ENCODE results near the gene WDR70. TPM values are rescaled to one million over a fixed set of nuclear protein-coding genes. Genes with fewer than 3 reads are reported as not detected.
"Not testable (repeated sequence)": the region's sequence is repeated elsewhere in the genome, so short reads cannot be mapped to it uniquely, and the experiment has no call there.

Gene WDR70
- total RNA-seq, 2 donors from 2014 or later = 39.0 to 44.0 TPM

GRCh38 chr5:37668524-37669047, 289.5 kb downstream of the WDR70 start:
- Mint-ChIP-seq H3K4me1 (ENCODE audit: low read depth) (peaks cover 18% of the 10 kb centered on the region), H3K27me3 (ENCODE audit: low read depth) (no peaks in the 10 kb centered on the region), H3K36me3 (ENCODE audit: insufficient read depth in 2 of 2) (peaks cover 1 to 3% of the 10 kb centered on the region in 2 donors), H3K27ac (no peak overlapping the region), H3K4me3 (no peak overlapping the region), H3K9me3 (peaks cover 0 to 2% of the 10 kb centered on the region in 2 donors)
- DNase-seq = no peak
- ATAC-seq (replicated peaks in 1 of 2) = peak in 1 of 2 donors; percentile 30

DNA sequence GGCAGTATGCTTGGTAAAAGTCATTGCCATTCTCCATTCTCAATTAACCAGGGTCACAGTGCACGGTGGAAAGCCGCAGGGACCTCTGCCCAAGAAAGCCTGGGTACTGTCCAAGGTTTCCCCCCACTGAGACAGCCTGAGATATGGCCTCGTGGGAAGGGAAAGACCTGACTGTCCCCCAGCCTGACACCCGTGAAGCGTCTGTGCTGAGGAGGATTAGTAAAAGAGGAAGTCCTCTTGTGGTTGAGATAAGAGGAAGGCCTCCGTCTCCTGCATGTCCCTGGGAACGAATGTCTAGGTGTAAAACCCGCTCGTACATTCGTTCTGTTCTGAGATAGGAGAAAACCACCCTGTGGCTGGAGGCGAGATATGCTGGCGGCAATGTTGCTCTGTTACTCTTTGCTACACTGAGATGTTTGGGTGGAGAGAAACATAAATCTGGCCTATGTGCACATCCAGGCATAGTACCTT, 293.0 kb downstream of the WDR70 start:
- DNase-seq = peak; percentile 1
- H3K36me3 Mint-ChIP-seq (ENCODE audit: insufficient read depth in 2 of 2); ATAC-seq (replicated peaks in 1 of 2); H3K27ac Mint-ChIP-seq; H3K27me3 Mint-ChIP-seq (ENCODE audit: low read depth); H3K9me3 Mint-ChIP-seq; H3K4me3 Mint-ChIP-seq: not testable (repeated sequence)
- peaks cover 18% of the 10 kb centered on the region for H3K4me1 Mint-ChIP-seq (ENCODE audit: low read depth)

GRCh38 chr5:37674361-37674760, 295.2 kb downstream of the WDR70 start:
- Mint-ChIP-seq H3K36me3 (ENCODE audit: insufficient read depth in 2 of 2) (peaks cover 6 to 14% of the 10 kb centered on the region in 2 donors), H3K4me1 (ENCODE audit: low read depth) (peaks cover 18% of the 10 kb centered on the region)
- DNase-seq; H3K9me3 Mint-ChIP-seq; H3K27ac Mint-ChIP-seq; ATAC-seq (replicated peaks in 1 of 2); H3K4me3 Mint-ChIP-seq; H3K27me3 Mint-ChIP-seq (ENCODE audit: low read depth): not testable (repeated sequence)

DNA sequence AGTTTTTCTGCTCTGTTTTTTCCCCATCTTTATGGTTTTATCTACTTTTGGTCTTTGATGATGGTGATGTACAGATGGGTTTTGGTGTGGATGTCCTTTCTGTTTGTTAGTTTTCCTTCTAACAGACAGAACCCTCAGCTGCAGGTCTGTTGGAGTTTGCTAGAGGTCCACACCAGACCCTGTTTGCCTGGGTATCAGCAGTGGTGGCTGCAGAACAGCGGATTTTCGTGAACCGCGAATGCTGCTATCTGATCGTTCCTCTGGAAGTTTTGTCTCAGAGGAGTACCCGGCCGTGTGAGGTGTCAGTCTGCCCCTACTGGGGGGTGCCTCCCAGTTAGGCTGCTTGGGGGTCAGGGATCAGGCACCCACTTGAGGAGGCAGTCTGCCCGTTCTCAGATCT, 300.2 kb downstream of the WDR70 start:
- not testable (repeated sequence) for ATAC-seq (replicated peaks in 1 of 2); H3K27ac Mint-ChIP-seq; DNase-seq; H3K27me3 Mint-ChIP-seq (ENCODE audit: low read depth); H3K4me3 Mint-ChIP-seq; H3K4me1 Mint-ChIP-seq (ENCODE audit: low read depth)
- Mint-ChIP-seq H3K36me3 (ENCODE audit: insufficient read depth in 2 of 2) (peaks cover 16 to 43% of the 10 kb centered on the region in 2 donors), H3K9me3 (peaks cover 10 to 17% of the 10 kb centered on the region in 2 donors)

GRCh38 chr5:37679903-37680302, 300.8 kb downstream of the WDR70 start:
- not testable (repeated sequence) for H3K27me3 Mint-ChIP-seq (ENCODE audit: low read depth); H3K4me1 Mint-ChIP-seq (ENCODE audit: low read depth); ATAC-seq (replicated peaks in 1 of 2); DNase-seq; H3K4me3 Mint-ChIP-seq; H3K27ac Mint-ChIP-seq
- H3K36me3 Mint-ChIP-seq (ENCODE audit: insufficient read depth in 2 of 2) = peaks cover 18 to 46% of the 10 kb centered on the region in 2 donors
- peaks cover 10 to 17% of the 10 kb centered on the region in 2 donors for H3K9me3 Mint-ChIP-seq

DNA sequence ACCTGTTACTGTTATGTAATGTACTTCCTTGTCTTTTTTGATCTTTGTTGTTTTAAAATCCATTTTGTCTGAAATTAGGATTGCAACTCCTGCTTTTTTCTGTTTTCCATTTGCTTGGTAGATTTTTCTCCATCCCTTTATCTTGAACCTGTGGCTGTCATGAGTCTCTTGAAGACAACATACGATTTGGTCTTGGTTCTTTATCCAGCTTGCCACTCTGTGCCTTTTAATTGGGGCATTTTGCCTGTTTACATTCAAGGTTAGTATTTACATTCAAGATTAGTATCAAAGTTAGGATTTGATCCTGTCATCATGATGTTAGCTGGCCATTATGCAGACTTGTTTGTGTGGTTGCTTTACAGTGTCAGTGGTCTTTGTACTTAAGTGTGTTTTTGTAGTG, 304.0 kb downstream of the WDR70 start:
- peaks cover 15 to 38% of the 10 kb centered on the region in 2 donors for H3K36me3 Mint-ChIP-seq (ENCODE audit: insufficient read depth in 2 of 2)
- DNase-seq (no peak), ATAC-seq (replicated peaks in 1 of 2) (no peak)
- no peaks in the 10 kb centered on the region for H3K27me3 Mint-ChIP-seq (ENCODE audit: low read depth)
- no peaks in the 10 kb centered on the region for H3K4me1 Mint-ChIP-seq (ENCODE audit: low read depth)
- H3K27ac Mint-ChIP-seq = no peak overlapping the region
- H3K4me3 Mint-ChIP-seq = no peak overlapping the region
- H3K9me3 Mint-ChIP-seq = peaks cover 8 to 15% of the 10 kb centered on the region in 2 donors

DNA sequence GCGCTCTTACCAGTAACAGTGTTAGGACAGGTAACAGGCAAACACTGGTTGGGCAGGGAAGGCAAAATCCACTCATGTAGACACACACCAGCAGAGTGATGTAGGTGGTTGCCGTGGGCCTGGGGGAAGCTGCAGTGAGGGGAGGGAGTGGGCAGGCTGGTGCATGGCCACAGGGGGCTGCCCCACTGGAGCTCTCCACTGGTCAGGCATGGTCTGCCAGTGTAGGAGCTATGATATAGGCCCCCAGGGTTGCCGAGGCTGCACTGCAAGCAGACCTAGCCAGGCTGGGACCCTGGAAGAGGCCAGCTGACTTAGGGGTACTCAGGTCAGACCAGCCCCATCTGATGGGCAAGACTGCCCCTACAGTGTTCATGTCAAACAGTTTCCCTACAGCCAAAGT, 306.1 kb downstream of the WDR70 start:
- no peaks in the 10 kb centered on the region for H3K27me3 Mint-ChIP-seq (ENCODE audit: low read depth)
- DNase-seq (no peak), ATAC-seq (replicated peaks in 1 of 2) (no peak)
- H3K27ac Mint-ChIP-seq = no peak overlapping the region
- H3K9me3 Mint-ChIP-seq = peaks cover 11 to 16% of the 10 kb centered on the region in 2 donors
- H3K36me3 Mint-ChIP-seq (ENCODE audit: insufficient read depth in 2 of 2) = peaks cover 15 to 34% of the 10 kb centered on the region in 2 donors
- no peaks in the 10 kb centered on the region for H3K4me1 Mint-ChIP-seq (ENCODE audit: low read depth)
- no peak overlapping the region for H3K4me3 Mint-ChIP-seq

DNA sequence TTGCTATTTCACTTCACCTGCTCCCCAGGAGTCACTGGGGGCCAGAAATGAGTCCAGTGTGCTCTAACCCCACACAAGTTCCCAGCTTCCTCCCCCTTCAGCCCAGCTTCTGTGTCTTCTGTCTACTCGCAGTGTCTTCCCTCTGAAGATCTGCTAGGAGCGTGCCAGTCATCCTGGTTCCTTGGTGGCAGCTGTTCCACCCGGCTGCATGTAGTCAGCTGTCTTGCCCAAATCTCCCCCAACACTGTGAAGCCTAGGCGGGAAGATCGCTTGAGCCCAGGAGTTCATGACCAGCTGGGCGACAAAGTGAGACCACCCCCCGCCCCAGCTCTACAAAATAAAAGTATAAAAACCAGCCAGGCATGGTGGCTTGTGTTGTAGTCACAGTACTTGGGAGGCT, 306.7 kb downstream of the WDR70 start:
- Mint-ChIP-seq H3K9me3 (peaks cover 13 to 14% of the 10 kb centered on the region in 2 donors), H3K27ac (no peak overlapping the region), H3K4me1 (ENCODE audit: low read depth) (no peaks in the 10 kb centered on the region), H3K4me3 (no peak overlapping the region), H3K36me3 (ENCODE audit: insufficient read depth in 2 of 2) (peaks cover 14 to 30% of the 10 kb centered on the region in 2 donors), H3K27me3 (ENCODE audit: low read depth) (no peaks in the 10 kb centered on the region)
- DNase-seq = no peak
- ATAC-seq (replicated peaks in 1 of 2) = no peak

DNA sequence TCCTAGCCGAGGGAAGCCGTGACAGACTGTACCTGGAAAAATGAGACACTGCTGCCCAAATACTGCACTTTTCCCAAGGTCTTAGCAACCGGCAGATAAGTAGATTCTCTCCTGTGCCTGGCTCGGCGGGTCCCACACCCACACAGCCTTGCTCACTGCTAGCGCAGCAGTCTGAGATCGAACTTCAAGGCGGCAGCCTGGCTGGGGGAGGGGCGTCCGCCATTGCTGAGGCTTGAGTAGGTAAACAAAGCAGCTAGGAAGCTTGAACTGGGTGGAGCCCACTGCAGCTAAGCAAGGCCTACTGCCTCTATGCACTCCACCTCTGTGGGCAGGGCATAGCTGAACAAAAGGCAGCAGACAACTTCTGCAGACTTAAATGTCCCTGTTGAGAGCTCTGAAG, 309.8 kb downstream of the WDR70 start:
- not testable (repeated sequence) for H3K4me3 Mint-ChIP-seq; DNase-seq; H3K27me3 Mint-ChIP-seq (ENCODE audit: low read depth); H3K4me1 Mint-ChIP-seq (ENCODE audit: low read depth); ATAC-seq (replicated peaks in 1 of 2); H3K27ac Mint-ChIP-seq
- peaks cover 12 to 16% of the 10 kb centered on the region in 2 donors for H3K9me3 Mint-ChIP-seq
- peaks cover 15 to 23% of the 10 kb centered on the region in 2 donors for H3K36me3 Mint-ChIP-seq (ENCODE audit: insufficient read depth in 2 of 2)

- H3K36me3 Mint-ChIP-seq (ENCODE audit: insufficient read depth in 2 of 2) = peaks cover 15 to 18% of the 10 kb centered on the region in 2 donors
- H3K9me3 Mint-ChIP-seq = peaks cover 14 to 22% of the 10 kb centered on the region in 2 donors
- not testable (repeated sequence) for H3K27me3 Mint-ChIP-seq (ENCODE audit: low read depth); ATAC-seq (replicated peaks in 1 of 2); H3K4me3 Mint-ChIP-seq; H3K4me1 Mint-ChIP-seq (ENCODE audit: low read depth); H3K27ac Mint-ChIP-seq; DNase-seq
Measured at GRCh38 chr5:37694333-37694732, 315.2 kb downstream of the WDR70 start.

DNA sequence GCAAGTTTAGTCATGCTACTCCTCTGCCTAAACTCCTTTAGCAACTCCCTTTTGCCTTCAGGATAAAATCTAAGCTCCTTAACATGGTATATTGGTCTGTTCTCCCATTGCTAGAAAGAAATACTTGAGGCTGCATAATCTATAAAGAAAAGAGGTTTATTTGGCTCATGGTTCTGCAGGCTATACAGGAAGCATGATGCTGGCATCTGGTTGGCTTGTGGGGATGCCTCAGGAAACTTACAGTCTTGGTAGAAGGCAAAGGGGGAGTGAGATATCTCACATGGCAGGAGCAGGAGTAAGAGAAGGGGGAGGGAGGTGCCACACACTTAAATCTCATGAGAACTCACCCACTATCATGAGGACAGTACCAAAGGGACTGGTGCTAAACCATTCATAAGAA, 315.7 kb downstream of the WDR70 start:
- peaks cover 13 to 16% of the 10 kb centered on the region in 2 donors for H3K36me3 Mint-ChIP-seq (ENCODE audit: insufficient read depth in 2 of 2)
- H3K4me1 Mint-ChIP-seq (ENCODE audit: low read depth) = no peaks in the 10 kb centered on the region
- no peaks in the 10 kb centered on the region for H3K27me3 Mint-ChIP-seq (ENCODE audit: low read depth)
- no peak for DNase-seq
- no peak overlapping the region for H3K27ac Mint-ChIP-seq
- no peak for ATAC-seq (replicated peaks in 1 of 2)
- peaks cover 12 to 20% of the 10 kb centered on the region in 2 donors for H3K9me3 Mint-ChIP-seq
- H3K4me3 Mint-ChIP-seq = no peak overlapping the region

DNA sequence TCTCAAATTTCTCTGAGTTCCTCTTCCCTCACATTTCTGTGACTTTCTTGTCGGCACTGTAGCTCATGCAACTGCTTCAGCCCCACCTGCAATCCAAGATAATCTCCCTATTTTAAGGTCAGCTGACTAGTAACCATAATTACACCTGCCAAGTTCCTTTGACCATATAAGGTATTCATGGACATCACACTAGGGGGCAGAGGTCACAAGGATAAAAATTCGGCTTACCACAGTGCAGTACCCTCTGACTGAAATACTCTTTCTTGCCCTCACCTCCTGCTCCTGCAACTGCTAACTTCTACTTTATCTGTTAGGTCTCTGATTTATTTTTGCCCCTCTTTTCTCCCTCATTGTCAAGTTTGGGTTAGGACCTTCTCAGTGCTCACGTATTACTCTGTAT, 316.5 kb downstream of the WDR70 start:
- H3K4me3 Mint-ChIP-seq = no peak overlapping the region
- H3K27me3 Mint-ChIP-seq (ENCODE audit: low read depth) = no peaks in the 10 kb centered on the region
- no peak overlapping the region for H3K27ac Mint-ChIP-seq
- peaks cover 9 to 18% of the 10 kb centered on the region in 2 donors for H3K9me3 Mint-ChIP-seq
- DNase-seq = no peak
- no peaks in the 10 kb centered on the region for H3K4me1 Mint-ChIP-seq (ENCODE audit: low read depth)
- H3K36me3 Mint-ChIP-seq (ENCODE audit: insufficient read depth in 2 of 2) = peaks cover 10 to 13% of the 10 kb centered on the region in 2 donors
- ATAC-seq (replicated peaks in 1 of 2) = no peak

GRCh38 chr5:37696190-37697021, 317.3 kb downstream of the WDR70 start:
- Mint-ChIP-seq H3K4me3 (no peak overlapping the region), H3K9me3 (peaks cover 5 to 15% of the 10 kb centered on the region in 2 donors), H3K36me3 (ENCODE audit: insufficient read depth in 2 of 2) (peaks cover 9 to 13% of the 10 kb centered on the region in 2 donors), H3K27me3 (ENCODE audit: low read depth) (no peaks in the 10 kb centered on the region), H3K27ac (peak overlapping the region; percentile 7), H3K4me1 (ENCODE audit: low read depth) (no peaks in the 10 kb centered on the region)
- ATAC-seq (replicated peaks in 1 of 2) = no peak
- DNase-seq = no peak
